Gastrocnemius medialis (tissue), 4 donors: ENCODE data around the gene METTL13. TPM values are rescaled to one million over a fixed set of nuclear protein-coding genes. Genes with fewer than 3 reads are reported as not detected.

Experiments
- ATAC-seq, 2 donors: fragments of 150-250 bp; one replicate each; pipeline ENCODE4 v1.9.1; 2016
- DNase-seq, 2 donors: peaks; one replicate each; pipeline ENCODE4 v3.0.0-alpha.2; 2019
- H3K27ac ChIP-seq, 4 donors: fragments of 200-600 bp; sonication (generic); 1 replicate in 1 of 4; 2 replicates in 3 of 4; pipeline ENCODE4 v1.5.1; 2016 to 2018; ENCODE audit warnings: mild to moderate bottlenecking in 2 of 4, moderate library complexity in 1 of 4
- H3K27me3 ChIP-seq, 3 donors: fragments of 200-600 bp; sonication (generic) in 2 of 3; 1 replicate in 1 of 3; 2 replicates in 2 of 3; pipeline versions ENCODE4 v1.5.1 to v1.6.0; 2016 to 2019; ENCODE audit warnings: mild to moderate bottlenecking in 1 of 3, moderate library complexity in 1 of 3
- H3K36me3 ChIP-seq, 2 donors: fragments of 200-600 bp; sonication (generic) in 1 of 2; one replicate each; pipeline ENCODE4 v1.5.1; 2017 to 2018
- H3K4me1 ChIP-seq, 2 donors: fragments of 200-600 bp; sonication (generic) in 1 of 2; one replicate each; pipeline ENCODE4 v1.5.1; 2016 to 2017; ENCODE audit warnings: mild to moderate bottlenecking in 2 of 2
- H3K4me3 ChIP-seq, 4 donors: fragments of 200-600 bp; sonication (generic) in 3 of 4; 1 replicate in 1 of 4; 2 replicates in 3 of 4; pipeline ENCODE4 v1.5.1; 2016 to 2019; ENCODE audit warnings: mild to moderate bottlenecking in 2 of 4
- H3K9me3 ChIP-seq, 3 donors: fragments of 200-600 bp; sonication (generic) in 2 of 3; 1 replicate in 1 of 3; 2 replicates in 2 of 3; pipeline ENCODE4 v1.5.1; 2016 to 2019
- POLR2A ChIP-seq, 2 donors: fragments of 450-650 bp; IDR thresholded peaks; one replicate each; pipeline ENCODE4 v1.6.1; 2017; ENCODE audit warnings: antibody characterized with exemption in 2 of 2, mild to moderate bottlenecking in 2 of 2, moderate library complexity in 2 of 2
- in situ Hi-C, 4 donors: fragments of 200-750 bp; cut with MboI; loops; one replicate each; pipeline versions ENCODE4 v1.15.0 to v1.8.0; 2017; ENCODE audit warnings: low sequenced_read_pairs in 4 of 4
- intact Hi-C: fragments of 100-400 bp; cut with DNase I; formaldehyde crosslinking; loops from one replicate; pipeline ENCODE4 v1.15.1; 2023; ENCODE audit warnings: low total_unique reads
- total RNA-seq, 4 donors: library from RNA; depleted of rRNA; stranded (reverse); fragments of >200 nt; gene quantifications; one replicate each; pipeline versions ENCODE4 v1.1.0 to v1.2.3, GENCODE V29; 2016
- TF ChIP-seq, protein P1 (sequence below), 5 experiments: fragments of 450-650 bp in 3 of 5; fragments of 200-600 bp in 2 of 5; sonication (generic) in 2 of 5; IDR thresholded peaks in 4 of 5; conservative IDR thresholded peaks in 1 of 5; 1 replicate in 4 of 5; 2 replicates in 1 of 5; pipeline ENCODE4 v1.5.1; 2016 to 2019; ENCODE audit warnings: antibody characterized with exemption in 5 of 5, mild to moderate bottlenecking in 3 of 5, moderate library complexity in 3 of 5

METTL13 gene
- total RNA-seq, 4 donors from 2014 or later: 18.6 to 32.8 (median 23.5) TPM

DNA sequence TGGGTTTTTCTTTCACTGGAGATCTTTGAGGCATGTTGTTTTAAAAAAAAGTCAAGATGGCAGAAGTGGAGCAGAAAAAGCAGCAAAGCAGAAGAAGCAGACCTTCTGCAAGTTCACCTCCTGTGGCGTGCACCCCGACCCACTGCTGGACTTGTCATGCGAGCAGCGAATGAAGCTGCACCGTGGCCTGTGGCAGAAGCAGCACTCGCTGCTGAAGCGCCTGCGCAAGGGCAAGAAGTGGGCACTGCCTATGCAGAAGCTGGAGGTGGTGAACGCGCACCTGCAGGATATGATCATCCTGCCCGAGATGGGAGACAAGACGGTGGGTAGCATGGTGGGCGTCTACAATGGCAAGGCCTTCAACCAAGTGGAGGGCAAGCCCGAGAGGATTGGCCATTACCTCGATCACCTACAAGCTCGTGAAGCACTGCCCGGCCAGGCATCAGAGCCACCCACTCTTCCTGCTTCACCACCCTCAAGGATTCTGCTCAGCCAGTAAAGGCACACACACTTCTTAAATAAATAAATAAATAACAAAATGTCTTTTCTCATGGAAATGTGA, 22.1 kb downstream of the METTL13 start:
- intact Hi-C loops: no loop called here
- no peak for TF ChIP-seq POLR2A (IDR thresholded peaks at IDR 0.05)
- TF ChIP-seq, protein P1, sequence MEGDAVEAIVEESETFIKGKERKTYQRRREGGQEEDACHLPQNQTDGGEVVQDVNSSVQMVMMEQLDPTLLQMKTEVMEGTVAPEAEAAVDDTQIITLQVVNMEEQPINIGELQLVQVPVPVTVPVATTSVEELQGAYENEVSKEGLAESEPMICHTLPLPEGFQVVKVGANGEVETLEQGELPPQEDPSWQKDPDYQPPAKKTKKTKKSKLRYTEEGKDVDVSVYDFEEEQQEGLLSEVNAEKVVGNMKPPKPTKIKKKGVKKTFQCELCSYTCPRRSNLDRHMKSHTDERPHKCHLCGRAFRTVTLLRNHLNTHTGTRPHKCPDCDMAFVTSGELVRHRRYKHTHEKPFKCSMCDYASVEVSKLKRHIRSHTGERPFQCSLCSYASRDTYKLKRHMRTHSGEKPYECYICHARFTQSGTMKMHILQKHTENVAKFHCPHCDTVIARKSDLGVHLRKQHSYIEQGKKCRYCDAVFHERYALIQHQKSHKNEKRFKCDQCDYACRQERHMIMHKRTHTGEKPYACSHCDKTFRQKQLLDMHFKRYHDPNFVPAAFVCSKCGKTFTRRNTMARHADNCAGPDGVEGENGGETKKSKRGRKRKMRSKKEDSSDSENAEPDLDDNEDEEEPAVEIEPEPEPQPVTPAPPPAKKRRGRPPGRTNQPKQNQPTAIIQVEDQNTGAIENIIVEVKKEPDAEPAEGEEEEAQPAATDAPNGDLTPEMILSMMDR (IDR thresholded peaks at IDR 0.05 in 4 of 5, conservative IDR thresholded peaks at IDR 0.05 in 1 of 5): no peak
- Histone ChIP-seq H3K9me3 (no peaks in the 10 kb centered on the region), H3K4me3 (no peak overlapping the region), H3K4me1 (peaks cover 0 to 3% of the 10 kb centered on the region in 2 donors), H3K27ac (no peak overlapping the region), H3K27me3 (no peaks in the 10 kb centered on the region), H3K36me3 (no peaks in the 10 kb centered on the region)
- in situ Hi-C loops: loop anchor here in 2 of 4 donors (5.0 to 25.0 kb wide), 2 partner anchors 184 to 634 kb away; partner anchors contain the start of gene PIGC (in 1 of the 2)
- DNase-seq (no peak), ATAC-seq (no peak)

DNA sequence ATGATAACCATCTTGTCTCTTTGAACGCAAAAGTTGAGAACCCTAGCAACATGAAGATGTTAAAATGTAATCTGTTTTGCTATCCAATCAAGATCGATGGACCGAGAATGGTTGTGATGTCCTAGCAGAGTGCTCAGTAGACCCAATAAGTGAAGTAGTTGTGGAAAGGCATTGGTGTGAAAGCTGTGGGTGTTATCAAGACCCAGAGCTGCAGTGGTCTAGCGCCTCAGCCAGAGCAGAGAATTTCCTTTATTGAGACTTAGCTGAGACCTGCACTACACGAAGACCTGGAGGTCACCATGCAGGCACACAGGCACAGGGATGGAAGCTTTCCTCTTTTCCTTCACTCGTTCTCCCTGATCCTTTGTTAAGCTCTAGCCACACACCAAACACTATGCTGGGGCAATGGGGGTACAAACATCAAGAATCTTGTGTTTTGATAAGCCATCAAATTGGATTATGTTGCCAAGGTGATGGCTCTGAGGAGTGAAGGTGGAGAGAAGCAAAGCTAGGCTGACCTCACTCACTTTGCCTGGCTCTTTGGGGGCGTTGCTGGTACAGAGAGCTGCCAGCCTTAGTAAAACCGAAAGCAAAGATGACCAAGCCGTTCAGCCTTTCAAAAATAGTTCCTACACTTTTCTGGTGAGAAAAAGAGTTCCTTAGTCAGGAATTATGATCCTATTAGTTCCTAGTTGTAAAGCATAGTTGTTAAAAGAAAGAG, 24.1 kb downstream of the METTL13 start:
- H3K27me3 ChIP-seq: no peaks in the 10 kb centered on the region
- in situ Hi-C loops: loop anchor here in 2 of 4 donors (5.0 to 25.0 kb wide), 2 partner anchors 177 to 632 kb away; partner anchors contain the start of gene PIGC (in 1 of the 2)
- TF ChIP-seq POLR2A (IDR thresholded peaks at IDR 0.05): no peak
- TF ChIP-seq, protein P1 (IDR thresholded peaks at IDR 0.05 in 4 of 5, conservative IDR thresholded peaks at IDR 0.05 in 1 of 5): no peak
- peaks cover 0 to 3% of the 10 kb centered on the region in 2 donors for H3K4me1 ChIP-seq
- DNase-seq (no peak), ATAC-seq (no peak)
- no peaks in the 10 kb centered on the region for H3K9me3 ChIP-seq
- intact Hi-C loops: no loop called here
- no peaks in the 10 kb centered on the region for H3K36me3 ChIP-seq
- peak overlapping the region in 1 of 4 donors; percentile 29 for H3K4me3 ChIP-seq
- H3K27ac ChIP-seq: no peak overlapping the region

DNA sequence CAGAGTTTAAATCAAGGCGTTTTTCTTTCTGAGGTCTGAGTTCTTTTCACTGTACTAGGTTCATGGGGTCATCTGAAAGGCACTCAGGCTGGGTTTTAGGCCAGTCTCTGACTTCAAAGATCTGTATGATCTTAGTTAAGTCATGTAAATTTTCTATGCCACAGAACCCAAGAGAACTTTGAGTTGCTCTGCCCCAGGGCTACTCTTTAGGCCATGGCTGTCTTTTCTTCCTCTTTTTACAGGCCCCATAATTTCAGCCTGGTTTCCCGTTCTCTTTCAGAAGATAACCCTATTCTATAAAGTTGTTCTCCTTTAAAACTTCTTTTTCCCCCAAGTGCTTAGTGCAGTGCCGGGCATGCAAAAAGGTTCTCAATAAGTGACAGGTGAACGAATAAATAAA, 26.1 kb downstream of the METTL13 start:
- no peaks in the 10 kb centered on the region for H3K27me3 ChIP-seq
- no peak overlapping the region for H3K4me3 ChIP-seq
- no peak for DNase-seq
- no peaks in the 10 kb centered on the region for H3K36me3 ChIP-seq
- H3K4me1 ChIP-seq: no peaks in the 10 kb centered on the region
- H3K27ac ChIP-seq: no peak overlapping the region
- TF ChIP-seq, protein P1 (IDR thresholded peaks at IDR 0.05 in 4 of 5, conservative IDR thresholded peaks at IDR 0.05 in 1 of 5): no peak
- TF ChIP-seq POLR2A (IDR thresholded peaks at IDR 0.05): no peak
- ATAC-seq: no peak
- intact Hi-C loops: no loop called here
- in situ Hi-C loops: loop anchor here in 2 of 4 donors (5.0 to 25.0 kb wide), 2 partner anchors 175 to 630 kb away; partner anchors contain the start of gene PIGC (in 1 of the 2)
- H3K9me3 ChIP-seq: no peaks in the 10 kb centered on the region

DNA sequence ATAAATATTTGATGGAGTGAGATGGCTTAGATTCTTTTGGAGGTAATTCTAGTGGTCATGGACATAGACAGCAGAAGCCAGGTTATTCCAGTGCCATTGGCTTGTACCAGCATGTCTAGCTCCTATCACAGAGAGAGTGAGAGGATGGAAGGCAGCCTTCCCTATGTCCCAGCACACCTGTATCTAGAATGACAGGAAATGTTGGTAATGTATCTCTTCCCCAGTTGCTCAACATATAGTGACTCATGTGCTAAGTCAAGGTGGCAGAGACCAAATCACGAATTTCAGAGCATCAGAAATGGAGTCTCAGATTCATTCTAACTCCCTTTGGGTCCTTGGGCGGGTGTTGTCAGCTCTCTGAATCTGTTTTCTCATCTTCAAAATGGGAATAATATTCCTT, 28.4 kb downstream of the METTL13 start:
- H3K4me3 ChIP-seq: no peak overlapping the region
- in situ Hi-C loops: loop anchor here in 3 of 4 donors (5.0 to 25.0 kb wide), 2 partner anchors 172 to 627 kb away; partner anchors contain the start of gene PIGC (in 1 of the 3)
- TF ChIP-seq POLR2A (IDR thresholded peaks at IDR 0.05): no peak
- TF ChIP-seq, protein P1 (IDR thresholded peaks at IDR 0.05 in 4 of 5, conservative IDR thresholded peaks at IDR 0.05 in 1 of 5): no peak
- no peaks in the 10 kb centered on the region for H3K9me3 ChIP-seq
- no peak for DNase-seq
- no peaks in the 10 kb centered on the region for H3K36me3 ChIP-seq
- intact Hi-C loops: no loop called here
- no peaks in the 10 kb centered on the region for H3K4me1 ChIP-seq
- ATAC-seq: no peak
- H3K27me3 ChIP-seq: no peaks in the 10 kb centered on the region
- H3K27ac ChIP-seq: no peak overlapping the region
